Measurements from ENCODE around the gene RPL9.
"Not testable (repeated sequence)": the region's sequence is repeated elsewhere in the genome, so short reads cannot be mapped to it uniquely, and the experiment has no call there.

The RPL9 gene

GRCh38 chr4:39458505-39459300 lies at the start of gene RPL9, which contains the start of gene LIAS:
Gene RPL9, minus strand, starts transcription at chr4:39458922. Its CDS starts 483 bp downstream, at chr4:39458439.
Gene LIAS, plus strand, starts transcription at chr4:39459056. Its CDS starts 62 bp downstream, at chr4:39459118.
- in situ Hi-C loops (cut with MboI; ENCODE audit: low sequenced_read_pairs) = no loop called here

GRCh38 chr4:39505581-39505980 lies 46.9 kb upstream of the RPL9 start:
- in situ Hi-C loops (cut with MboI; ENCODE audit: low sequenced_read_pairs) = no loop called here

GRCh38 chr4:39504538-39504937 lies 45.8 kb upstream of the RPL9 start:
- in situ Hi-C loops (cut with MboI; ENCODE audit: low sequenced_read_pairs) = no loop called here

- in situ Hi-C loops (cut with MboI; ENCODE audit: low sequenced_read_pairs) = not testable (repeated sequence)
Measured at GRCh38 chr4:39502664-39503035, 43.9 kb upstream of the RPL9 start.

GRCh38 chr4:39502019-39502663 lies 43.4 kb upstream of the RPL9 start:
- in situ Hi-C loops (cut with MboI; ENCODE audit: low sequenced_read_pairs) = no loop called here

- in situ Hi-C loops (cut with MboI; ENCODE audit: low sequenced_read_pairs) = no loop called here
Measured at GRCh38 chr4:39498727-39499020, 40.0 kb upstream of the RPL9 start.

- in situ Hi-C loops (cut with MboI; ENCODE audit: low sequenced_read_pairs) = no loop called here
Measured at GRCh38 chr4:39497909-39498726, 39.4 kb upstream of the RPL9 start.

GRCh38 chr4:39495446-39496213 lies 36.9 kb upstream of the RPL9 start:
- in situ Hi-C loops (cut with MboI; ENCODE audit: low sequenced_read_pairs) = no loop called here

GRCh38 chr4:39494354-39494753 lies 35.6 kb upstream of the RPL9 start:
- in situ Hi-C loops (cut with MboI; ENCODE audit: low sequenced_read_pairs) = no loop called here

- in situ Hi-C loops (cut with MboI; ENCODE audit: low sequenced_read_pairs) = no loop called here
Measured at GRCh38 chr4:39490322-39490721, 31.6 kb upstream of the RPL9 start.

GRCh38 chr4:39486221-39486804 lies 27.6 kb upstream of the RPL9 start:
- in situ Hi-C loops (cut with MboI; ENCODE audit: low sequenced_read_pairs) = no loop called here

GRCh38 chr4:39484582-39485272 lies 26.0 kb upstream of the RPL9 start:
- in situ Hi-C loops (cut with MboI; ENCODE audit: low sequenced_read_pairs) = no loop called here

GRCh38 chr4:39480902-39481695 lies 22.4 kb upstream of the RPL9 start:
- in situ Hi-C loops (cut with MboI; ENCODE audit: low sequenced_read_pairs) = no loop called here

GRCh38 chr4:39480251-39480650 lies 21.5 kb upstream of the RPL9 start:
- in situ Hi-C loops (cut with MboI; ENCODE audit: low sequenced_read_pairs) = no loop called here

- in situ Hi-C loops (cut with MboI; ENCODE audit: low sequenced_read_pairs) = loop anchor here (10.0 kb wide), 1 partner anchor 498 kb away; the partner anchor contains the start of gene PDS5A
Measured at GRCh38 chr4:39476187-39476895, 17.6 kb upstream of the RPL9 start.

- in situ Hi-C loops (cut with MboI; ENCODE audit: low sequenced_read_pairs) = loop anchor here (10.0 kb wide), 1 partner anchor 502 kb away; the partner anchor contains the start of gene PDS5A
Measured at GRCh38 chr4:39472396-39472795, 13.7 kb upstream of the RPL9 start.

- in situ Hi-C loops (cut with MboI; ENCODE audit: low sequenced_read_pairs) = loop anchor here (10.0 kb wide), 1 partner anchor 504 kb away; the partner anchor contains the start of gene PDS5A
Measured at GRCh38 chr4:39470402-39470801, 11.7 kb upstream of the RPL9 start.

GRCh38 chr4:39469429-39470077 lies 10.8 kb upstream of the RPL9 start:
- in situ Hi-C loops (cut with MboI; ENCODE audit: low sequenced_read_pairs) = loop anchor here (10.0 kb wide), 1 partner anchor 505 kb away; the partner anchor contains the start of gene PDS5A

Data from HL-60/S4 (cell line).